Endodermal cell (in vitro differentiated cells): ENCODE measurements around the gene MARK3. TPM values are rescaled to one million over a fixed set of nuclear protein-coding genes. Genes with fewer than 3 reads are reported as not detected.

Experiments used
- DNase-seq: peaks from one replicate; pipeline ENCODE4 v3.0.0-alpha.2; 2017
- H3K27ac ChIP-seq: 2 replicates; pipeline ENCODE4 v1.5.1; 2013; ENCODE audit warnings: mild to moderate bottlenecking, low read depth, low read length, moderate library complexity
- H3K27me3 ChIP-seq: 2 replicates; pipeline ENCODE4 v1.6.1; 2013; ENCODE audit warnings: mild to moderate bottlenecking, low read length, moderate library complexity; ENCODE audit not compliant: insufficient read depth, control insufficient read depth, poor library complexity, severe bottlenecking
- H3K36me3 ChIP-seq: 2 replicates; pipeline ENCODE4 v1.7.0; 2013; ENCODE audit warnings: mild to moderate bottlenecking, low read length, moderate library complexity; ENCODE audit not compliant: control insufficient read depth, insufficient read depth
- H3K4me1 ChIP-seq: one replicate; pipeline ENCODE4 v1.7.0; 2013; ENCODE audit warnings: low read length; ENCODE audit not compliant: control insufficient read depth, insufficient read depth
- H3K4me3 ChIP-seq: 2 replicates; pipeline ENCODE4 v1.5.1; 2013; ENCODE audit warnings: mild to moderate bottlenecking, low read length, moderate library complexity
- H3K9ac ChIP-seq: 2 replicates; pipeline ENCODE4 v1.6.1; 2013; ENCODE audit warnings: mild to moderate bottlenecking, low read length, moderate library complexity; ENCODE audit not compliant: poor library complexity, severe bottlenecking; ENCODE audit errors: extremely low read depth
- H3K9me3 ChIP-seq: 2 replicates; pipeline ENCODE4 v1.6.1; 2013; ENCODE audit warnings: mild to moderate bottlenecking, low read length, moderate library complexity; ENCODE audit not compliant: control insufficient read depth
- H3K27ac Mint-ChIP-seq: 2 replicates; pipeline ENCODE4 v1.8.0; 2020; ENCODE audit warnings: mixed read lengths
- H3K27me3 Mint-ChIP-seq: 2 replicates; pipeline ENCODE4 v1.8.0; 2021; ENCODE audit warnings: mild to moderate bottlenecking, mixed read lengths; ENCODE audit not compliant: insufficient read depth
- H3K36me3 Mint-ChIP-seq: 2 replicates; pipeline ENCODE4 v1.8.0; 2020; ENCODE audit warnings: low read depth, mixed read lengths
- H3K4me1 Mint-ChIP-seq: 2 replicates; pipeline ENCODE4 v1.8.0; 2020; ENCODE audit warnings: mixed read lengths
- H3K4me3 Mint-ChIP-seq: 2 replicates; pipeline ENCODE4 v1.8.0; 2020; ENCODE audit warnings: mild to moderate bottlenecking, moderate library complexity, mixed read lengths
- H3K9me3 Mint-ChIP-seq: 2 replicates; pipeline ENCODE4 v1.8.0; 2020; ENCODE audit warnings: mild to moderate bottlenecking, mixed read lengths
- CTCF ChIP-seq: fragments of 200-600 bp; sonication (generic); conservative IDR thresholded peaks from 2 replicates; pipeline ENCODE4 v1.5.0; 2021; ENCODE audit warnings: antibody characterized with exemption, mild to moderate bottlenecking
- WGBS, 2 experiments: methylation state at CpG; one replicate each; pipeline versions ENCODE4 v1.1.5 to v1.1.7; 2013; ENCODE audit warnings: missing lambda C conversion rate in 2 of 2, mixed read lengths in 1 of 2; ENCODE audit not compliant: insufficient coverage in 1 of 2, insufficient read length in 1 of 2; 5-methylcytosine and 5-hydroxymethylcytosine counted together
- total RNA-seq, 2 donors: library from RNA; stranded (reverse); fragmentation: NEBNext Ultra II Directional in 1 of 2; extraction: Animal tissue kit (Norgen Biotek cat#: 25700) in 1 of 2; gene quantifications; 2 replicates in 1 of 2; 3 replicates in 1 of 2; pipeline ENCODE4 v1.2.1, GENCODE V29; 2021

MARK3 gene
- total RNA-seq, 2 donors from 2014 or later = 95.8 to 106 TPM

DNA sequence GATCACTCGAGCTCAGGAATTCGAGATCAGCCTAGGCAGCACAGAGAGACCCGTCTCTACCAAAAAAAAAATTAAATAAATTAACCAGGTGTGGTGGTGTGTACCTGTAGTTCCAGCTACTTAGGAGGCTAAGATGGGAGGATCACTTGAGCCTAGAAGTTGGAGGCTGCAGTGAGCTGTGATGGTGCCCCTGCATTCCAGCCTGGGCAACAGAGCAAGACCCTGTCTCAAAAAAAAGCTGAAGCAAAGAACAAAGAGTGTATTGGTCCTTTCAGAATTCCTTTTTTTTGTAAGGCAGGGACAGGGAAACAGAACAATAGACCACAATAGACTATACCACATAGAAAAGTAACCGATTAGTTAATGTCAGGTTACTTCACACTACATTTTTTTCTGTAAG, 47.4 kb downstream of the MARK3 start:
- peaks cover 4% of the 10 kb centered on the region for H3K4me1 Mint-ChIP-seq
- peaks cover 36% of the 10 kb centered on the region for H3K36me3 Mint-ChIP-seq
- Histone ChIP-seq H3K4me3 (no peak overlapping the region), H3K36me3 (peaks cover 36% of the 10 kb centered on the region), H3K4me1 (no peaks in the 10 kb centered on the region), H3K9ac (no peak overlapping the region), H3K27me3 (no peaks in the 10 kb centered on the region), H3K27ac (no peak overlapping the region), H3K9me3 (no peaks in the 10 kb centered on the region)
- H3K27me3 Mint-ChIP-seq = no peaks in the 10 kb centered on the region
- 88 to 100% methylated on average over 1 to 3 of the region's 4 CpGs for WGBS, 2 experiments
- H3K9me3 Mint-ChIP-seq = no peaks in the 10 kb centered on the region
- DNase-seq = no peak
- H3K27ac Mint-ChIP-seq = no peak overlapping the region
- H3K4me3 Mint-ChIP-seq = no peak overlapping the region
- no peak for TF ChIP-seq CTCF

- Histone ChIP-seq H3K27me3 (no peaks in the 10 kb centered on the region), H3K9me3 (no peaks in the 10 kb centered on the region), H3K36me3 (peaks cover 43% of the 10 kb centered on the region), H3K9ac (no peak overlapping the region), H3K4me3 (no peak overlapping the region), H3K4me1 (no peaks in the 10 kb centered on the region), H3K27ac (no peak overlapping the region)
- Mint-ChIP-seq H3K4me3 (no peak overlapping the region), H3K27me3 (no peaks in the 10 kb centered on the region), H3K27ac (peak overlapping the region; percentile 11), H3K9me3 (no peaks in the 10 kb centered on the region), H3K36me3 (peaks cover 44% of the 10 kb centered on the region), H3K4me1 (peaks cover 4% of the 10 kb centered on the region)
- TF ChIP-seq CTCF = no peak
- no peak for DNase-seq
- WGBS, 2 experiments = 90 to 94% methylated on average over 10 of the region's 10 CpGs
Observed at GRCh38 chr14:103433916-103434563, 48.8 kb downstream of the MARK3 start.

DNA sequence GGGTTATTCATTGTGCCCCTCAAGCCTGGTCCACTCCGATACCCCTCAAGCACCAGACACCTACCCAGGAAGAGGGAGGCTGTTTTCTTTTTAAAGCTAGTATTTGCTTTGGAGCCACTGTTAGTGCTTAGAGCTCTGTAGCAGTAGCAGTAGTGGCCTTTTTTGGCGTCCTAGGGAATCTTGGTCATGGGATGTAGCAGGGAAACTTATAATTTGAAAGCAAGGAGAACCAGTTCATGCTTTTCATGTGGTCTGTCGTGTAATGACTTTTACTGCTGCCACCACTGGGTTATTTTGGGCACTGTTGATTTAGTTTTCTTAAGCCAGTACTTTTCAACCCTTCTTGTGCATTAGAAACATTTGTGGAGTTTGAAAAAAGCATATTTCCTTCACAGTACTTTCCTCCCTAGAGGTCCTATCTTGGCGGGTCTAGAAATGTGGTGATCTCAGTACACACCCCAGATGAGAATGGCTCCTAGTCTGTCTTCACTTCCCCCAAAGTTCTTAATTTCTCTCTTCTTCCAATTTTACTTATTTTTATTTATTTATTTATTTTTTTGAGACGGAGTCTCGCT, 49.7 kb downstream of the MARK3 start:
- no peak for DNase-seq
- peaks cover 53% of the 10 kb centered on the region for H3K36me3 Mint-ChIP-seq
- Histone ChIP-seq H3K9me3 (no peaks in the 10 kb centered on the region), H3K36me3 (peaks cover 44% of the 10 kb centered on the region), H3K27me3 (no peaks in the 10 kb centered on the region), H3K27ac (no peak overlapping the region), H3K4me1 (no peaks in the 10 kb centered on the region), H3K4me3 (no peak overlapping the region), H3K9ac (no peak overlapping the region)
- H3K4me3 Mint-ChIP-seq = no peak overlapping the region
- no peaks in the 10 kb centered on the region for H3K4me1 Mint-ChIP-seq
- no peak overlapping the region for H3K27ac Mint-ChIP-seq
- no peaks in the 10 kb centered on the region for H3K9me3 Mint-ChIP-seq
- H3K27me3 Mint-ChIP-seq = no peaks in the 10 kb centered on the region
- 89 to 95% methylated on average over 2 to 4 of the region's 6 CpGs for WGBS, 2 experiments
- no peak for TF ChIP-seq CTCF
